ENCODE results near the gene RYR3. TPM values are rescaled to one million over a fixed set of nuclear protein-coding genes. Genes with fewer than 3 reads are reported as not detected.

RYR3 gene
- total RNA-seq, 1 experiment from 2014 or later: not detected

GRCh38 chr15:33547876-33548275, 237.1 kb downstream of the RYR3 start:
- TF ChIP-seq CTCF (conservative IDR thresholded peaks at IDR 0.05; ENCODE audit: low read depth, low read length) (no peak), EZH2 (IDR thresholded peaks at IDR 0.05; ENCODE audit: borderline replicate concordance, low read depth, low read length, poor library complexity, severe bottlenecking) (no peak)
- ChIA-PET CTCF (no interaction called here), POLR2A (ENCODE audit: low non-redundant PET) (no interaction called here)
- H3K36me3 ChIP-seq (ENCODE audit: insufficient read depth, low read length, poor library complexity, severe bottlenecking): no peaks in the 10 kb centered on the region
- no peak overlapping the region for H3K4me3 ChIP-seq (ENCODE audit: low read depth, low read length, poor library complexity, severe bottlenecking)
- no peak overlapping the region for H3K27ac ChIP-seq (ENCODE audit: low read depth, low read length, poor library complexity, severe bottlenecking)
- BruUV-seq (replicated peaks): no TSS peak
- no peaks in the 10 kb centered on the region for H3K4me1 ChIP-seq (ENCODE audit: insufficient read depth, low read length, poor library complexity, severe bottlenecking)
- H3K9me3 ChIP-seq (ENCODE audit: low read depth, low read length, poor library complexity, severe bottlenecking): no peaks in the 10 kb centered on the region
- intact Hi-C loops (cut with micrococcal nuclease; ENCODE audit: unreplicated experiment): no loop called here
- peaks cover 8% of the 10 kb centered on the region for H3K27me3 ChIP-seq (replicated peaks; ENCODE audit: insufficient read depth, low read depth, low read length, poor library complexity)
- DNase-seq (ENCODE audit: low spot score): peak; percentile 56

GRCh38 chr15:33551860-33552259, 241.1 kb downstream of the RYR3 start:
- H3K27me3 ChIP-seq (replicated peaks; ENCODE audit: insufficient read depth, low read depth, low read length, poor library complexity): peaks cover 7% of the 10 kb centered on the region
- no peak for DNase-seq (ENCODE audit: low spot score)
- no peaks in the 10 kb centered on the region for H3K9me3 ChIP-seq (ENCODE audit: low read depth, low read length, poor library complexity, severe bottlenecking)
- BruUV-seq (replicated peaks): no TSS peak
- H3K36me3 ChIP-seq (ENCODE audit: insufficient read depth, low read length, poor library complexity, severe bottlenecking): no peaks in the 10 kb centered on the region
- H3K27ac ChIP-seq (ENCODE audit: low read depth, low read length, poor library complexity, severe bottlenecking): no peak overlapping the region
- CTCF ChIA-PET: no interaction called here
- POLR2A ChIA-PET (ENCODE audit: low non-redundant PET): no interaction called here
- no peak overlapping the region for H3K4me3 ChIP-seq (ENCODE audit: low read depth, low read length, poor library complexity, severe bottlenecking)
- intact Hi-C loops (cut with micrococcal nuclease; ENCODE audit: unreplicated experiment): no loop called here
- TF ChIP-seq EZH2 (IDR thresholded peaks at IDR 0.05; ENCODE audit: borderline replicate concordance, low read depth, low read length, poor library complexity, severe bottlenecking): no peak
- no peak for TF ChIP-seq CTCF (conservative IDR thresholded peaks at IDR 0.05; ENCODE audit: low read depth, low read length)
- H3K4me1 ChIP-seq (ENCODE audit: insufficient read depth, low read length, poor library complexity, severe bottlenecking): no peaks in the 10 kb centered on the region

GRCh38 chr15:33553157-33553556, 242.4 kb downstream of the RYR3 start:
- Histone ChIP-seq H3K4me1 (ENCODE audit: insufficient read depth, low read length, poor library complexity, severe bottlenecking) (no peaks in the 10 kb centered on the region), H3K27ac (ENCODE audit: low read depth, low read length, poor library complexity, severe bottlenecking) (no peak overlapping the region), H3K27me3 (replicated peaks; ENCODE audit: insufficient read depth, low read depth, low read length, poor library complexity) (no peaks in the 10 kb centered on the region), H3K9me3 (ENCODE audit: low read depth, low read length, poor library complexity, severe bottlenecking) (no peaks in the 10 kb centered on the region), H3K36me3 (ENCODE audit: insufficient read depth, low read length, poor library complexity, severe bottlenecking) (no peaks in the 10 kb centered on the region), H3K4me3 (ENCODE audit: low read depth, low read length, poor library complexity, severe bottlenecking) (no peak overlapping the region)
- intact Hi-C loops (cut with micrococcal nuclease; ENCODE audit: unreplicated experiment): no loop called here
- POLR2A ChIA-PET (ENCODE audit: low non-redundant PET): no interaction called here
- DNase-seq (ENCODE audit: low spot score): no peak
- TF ChIP-seq EZH2 (IDR thresholded peaks at IDR 0.05; ENCODE audit: borderline replicate concordance, low read depth, low read length, poor library complexity, severe bottlenecking) (no peak), CTCF (conservative IDR thresholded peaks at IDR 0.05; ENCODE audit: low read depth, low read length) (no peak)
- no TSS peak for BruUV-seq (replicated peaks)
- CTCF ChIA-PET: no interaction called here

All from A673 (cell line).